HepG2 (cell line): ENCODE measurements around the gene VCPKMT. TPM values are rescaled to one million over a fixed set of nuclear protein-coding genes. Genes with fewer than 3 reads are reported as not detected.

ENCODE experiments used
- CAMTA2 ChIP-seq: sonication (generic); formaldehyde crosslinking; IDR thresholded peaks from 2 replicates; pipeline ENCODE4 v1.4.0; 2020; ENCODE audit warnings: mild to moderate bottlenecking, missing genetic modification reagents, borderline replicate concordance
- CC2D1A ChIP-seq: sonication (generic); formaldehyde crosslinking; IDR thresholded peaks from 2 replicates; pipeline ENCODE4 v1.8.1; 2023; ENCODE audit warnings: mild to moderate bottlenecking, missing genetic modification reagents
- FOXJ3 ChIP-seq: sonication (generic); formaldehyde crosslinking; IDR thresholded peaks from 2 replicates; pipeline ENCODE4 v1.4.0; 2020; ENCODE audit warnings: missing genetic modification reagents, mild to moderate bottlenecking, borderline replicate concordance
- KMT2A ChIP-seq: sonication (generic); formaldehyde crosslinking; IDR thresholded peaks from 2 replicates; pipeline ENCODE4 v1.4.0; 2020; ENCODE audit warnings: missing genetic modification reagents
- NFKB2 ChIP-seq: sonication (generic); formaldehyde crosslinking; IDR thresholded peaks from 2 replicates; pipeline ENCODE4 v1.4.0; 2020; ENCODE audit warnings: missing genetic modification reagents, borderline replicate concordance
- NR2F1 ChIP-seq, 2 experiments: fragments of 450-650 bp in 1 of 2; formaldehyde crosslinking in 1 of 2; IDR thresholded peaks; 2 replicates each; pipeline versions ENCODE4 v1.5.0 to v1.6.1; 2016 to 2020; ENCODE audit warnings: mild to moderate bottlenecking in 1 of 2, missing compliant biosample characterization in 1 of 2, missing genetic modification reagents in 1 of 2, moderate library complexity in 1 of 2
- PAX8 ChIP-seq: sonication (generic); formaldehyde crosslinking; IDR thresholded peaks from 2 replicates; pipeline ENCODE4 v1.8.0; 2022; ENCODE audit warnings: mild to moderate bottlenecking, missing genetic modification reagents, borderline replicate concordance
- RARG ChIP-seq: sonication (generic); formaldehyde crosslinking; IDR thresholded peaks from 2 replicates; pipeline ENCODE4 v1.4.0; 2020; ENCODE audit warnings: low read depth, mild to moderate bottlenecking, missing genetic modification reagents
- RFX5 ChIP-seq: IDR thresholded peaks from 2 replicates; pipeline ENCODE4 v1.6.1; 2011; ENCODE audit warnings: low read depth, low read length, improper control_type of control experiment
- RORA ChIP-seq: sonication (generic); formaldehyde crosslinking; IDR thresholded peaks from 2 replicates; pipeline ENCODE4 v1.5.0; 2020; ENCODE audit warnings: mild to moderate bottlenecking, missing genetic modification reagents, moderate library complexity
- SALL2 ChIP-seq: sonication (generic); formaldehyde crosslinking; IDR thresholded peaks from 2 replicates; pipeline ENCODE4 v1.8.1; 2023; ENCODE audit warnings: mild to moderate bottlenecking, missing genetic modification reagents, inconsistent platforms
- SMC3 ChIP-seq: IDR thresholded peaks from 2 replicates; pipeline ENCODE4 v1.6.1; 2011; ENCODE audit warnings: low read length, improper control_type of control experiment
- SMYD3 ChIP-seq: sonication (generic); formaldehyde crosslinking; IDR thresholded peaks from 2 replicates; pipeline ENCODE4 v1.8.1; 2023; ENCODE audit warnings: mild to moderate bottlenecking, missing genetic modification reagents
- SRSF4 ChIP-seq: fragments of 200-400 bp; formaldehyde crosslinking; IDR thresholded peaks from one replicate; pipeline ENCODE4 v1.6.1; 2018; ENCODE audit warnings: mild to moderate bottlenecking, low read depth, low read length, moderate library complexity; ENCODE audit not compliant: poor library complexity, severe bottlenecking
- TAF1 ChIP-seq: sonication (generic); formaldehyde crosslinking; IDR thresholded peaks from 2 replicates; pipeline ENCODE4 v1.4.0; 2020; ENCODE audit warnings: missing genetic modification reagents
- THYN1 ChIP-seq: sonication (generic); formaldehyde crosslinking; IDR thresholded peaks from 2 replicates; pipeline ENCODE4 v1.8.1; 2023; ENCODE audit warnings: low read depth, mild to moderate bottlenecking, moderate library complexity, missing genetic modification reagents, borderline replicate concordance
- YEATS4 ChIP-seq: sonication (generic); formaldehyde crosslinking; IDR thresholded peaks from 2 replicates; pipeline ENCODE4 v1.4.0; 2020; ENCODE audit warnings: missing genetic modification reagents, borderline replicate concordance
- ZC3H13 ChIP-seq: sonication (generic); formaldehyde crosslinking; IDR thresholded peaks from 2 replicates; pipeline ENCODE4 v1.8.1; 2023; ENCODE audit warnings: mild to moderate bottlenecking, missing genetic modification reagents, moderate library complexity
- ZNF792 ChIP-seq: IDR thresholded peaks from 2 replicates; pipeline ENCODE4 v1.6.1; 2016
- ZNF883 ChIP-seq: sonication (generic); formaldehyde crosslinking; IDR thresholded peaks from 2 replicates; pipeline ENCODE4 v1.5.1; 2020; ENCODE audit warnings: mild to moderate bottlenecking, missing genetic modification reagents; ENCODE audit errors: not compliant biosample characterization
- polyA plus RNA-seq, 8 experiments: library from polyadenylated mRNA; depleted of rRNA in 3 of 8; stranded (reverse) in 7 of 8; unstranded in 1 of 8; fragments of >200 nt; fragmentation: Illumina TruSeq in 4 of 8; extraction: Trizol in 4 of 8; gene quantifications; 2 replicates each; pipeline versions ENCODE4 v1.2.1 to v1.2.3, GENCODE V29; 2011 to 2016; ENCODE audit warnings: low read depth in 4 of 8, missing spikeins in 1 of 8, mixed read lengths in 1 of 8; ENCODE audit not compliant: insufficient read depth in 1 of 8
- total RNA-seq, 5 experiments: library from RNA; depleted of rRNA; stranded (reverse); fragments of >200 nt; fragmentation: Illumina TruSeq; extraction: Trizol; gene quantifications; 2 replicates each; pipeline ENCODE4 v1.2.3, GENCODE V29; 2016; ENCODE audit warnings: low read depth in 1 of 5
- TF ChIP-seq, protein P1 (sequence below): sonication (generic); formaldehyde crosslinking; IDR thresholded peaks from 2 replicates; pipeline ENCODE4 v1.8.1; 2023; ENCODE audit warnings: mild to moderate bottlenecking, missing genetic modification reagents
- TF ChIP-seq, protein P2 (sequence below): IDR thresholded peaks from 2 replicates; pipeline ENCODE4 v1.6.1; 2018; ENCODE audit warnings: missing genetic modification reagents, mild to moderate bottlenecking, missing compliant biosample characterization
- TF ChIP-seq, protein P3 (sequence below): sonication (generic); formaldehyde crosslinking; IDR thresholded peaks from 2 replicates; pipeline ENCODE4 v1.4.0; 2020; ENCODE audit warnings: missing genetic modification reagents
- TF ChIP-seq, protein P4 (sequence below): sonication (generic); formaldehyde crosslinking; IDR thresholded peaks from 2 replicates; pipeline ENCODE4 v1.8.0; 2022; ENCODE audit warnings: mild to moderate bottlenecking, missing genetic modification reagents, moderate library complexity
- TF ChIP-seq, protein P5 (sequence below): sonication (generic); formaldehyde crosslinking; IDR thresholded peaks from 2 replicates; pipeline ENCODE4 v1.4.0; 2020; ENCODE audit warnings: mild to moderate bottlenecking, missing genetic modification reagents

VCPKMT gene
- total and polyA plus RNA-seq, 2 of the 13 experiments (the other 11 are each of a cell fraction or from before 2014, with no cell fraction given) = 3.9 to 5.4 TPM

DNA sequence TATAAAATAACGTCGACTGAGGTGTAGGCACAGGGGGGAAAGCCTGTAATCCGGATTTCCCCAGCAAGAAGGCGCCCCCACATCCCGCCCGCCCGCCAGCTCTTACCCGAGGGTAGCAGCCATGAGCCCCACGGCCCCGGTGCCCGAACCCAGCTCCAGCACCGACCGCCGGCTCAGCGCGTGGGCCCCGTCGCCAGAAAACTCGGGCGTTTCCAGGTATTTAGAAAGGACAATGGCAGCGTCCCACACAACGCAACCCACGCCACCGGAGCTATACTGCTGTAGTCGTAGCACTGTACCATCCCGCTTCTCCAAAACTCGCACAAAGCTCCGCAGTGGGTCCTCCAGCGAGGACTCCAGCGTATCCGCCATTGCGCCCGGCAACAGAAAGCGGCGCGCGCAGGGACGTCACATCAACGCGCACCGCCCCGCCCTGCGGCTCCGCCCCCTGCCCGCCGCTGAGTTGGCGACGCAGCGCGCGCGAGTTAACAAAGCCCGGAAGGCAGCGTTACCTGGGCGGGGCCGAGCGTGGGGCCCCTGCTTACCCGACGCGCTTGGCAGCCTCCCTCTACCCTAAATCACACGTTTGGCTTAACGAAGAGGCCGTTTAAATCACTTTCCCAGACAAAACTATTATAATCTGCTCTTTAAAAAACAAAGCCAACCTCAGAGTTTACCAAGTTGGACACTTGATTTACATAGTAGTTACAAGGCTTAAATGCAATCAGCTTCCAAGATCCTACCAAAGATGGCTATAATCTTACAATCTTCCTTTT lies at the start of gene VCPKMT (continued):
- TF ChIP-seq PAX8 (CRISPR knock-in tag) (no peak), YEATS4 (peak; percentile 95), TAF1 (CRISPR knock-in tag) (peak; percentile 97), CAMTA2 (CRISPR knock-in tag) (no peak), FOXJ3 (CRISPR knock-in tag) (peak; percentile 17; the same call in 1 of the 2 replicates), RARG (CRISPR knock-in tag) (no peak), ZC3H13 (CRISPR knock-in tag) (no peak), SRSF4 (no peak), SMYD3 (CRISPR knock-in tag) (no peak), NFKB2 (CRISPR knock-in tag) (peak; percentile 79; the same call in 1 of the 2 replicates), SALL2 (CRISPR knock-in tag) (peak; percentile 73; the same call in 1 of the 2 replicates), SMC3 (no peak), KMT2A (CRISPR knock-in tag) (peak; percentile 98), RFX5 (no peak), THYN1 (CRISPR knock-in tag) (no peak), ZNF792 (CRISPR knock-in tag) (peak; percentile 73; the same call in 1 of the 2 replicates), CC2D1A (CRISPR knock-in tag) (no peak), ZNF883 (CRISPR knock-in tag) (peak; percentile 64), NR2F1 (CRISPR knock-in tag; IDR thresholded peaks at IDR 0.05) (no peak), RORA (CRISPR knock-in tag) (no peak)
- TF ChIP-seq, protein P1, sequence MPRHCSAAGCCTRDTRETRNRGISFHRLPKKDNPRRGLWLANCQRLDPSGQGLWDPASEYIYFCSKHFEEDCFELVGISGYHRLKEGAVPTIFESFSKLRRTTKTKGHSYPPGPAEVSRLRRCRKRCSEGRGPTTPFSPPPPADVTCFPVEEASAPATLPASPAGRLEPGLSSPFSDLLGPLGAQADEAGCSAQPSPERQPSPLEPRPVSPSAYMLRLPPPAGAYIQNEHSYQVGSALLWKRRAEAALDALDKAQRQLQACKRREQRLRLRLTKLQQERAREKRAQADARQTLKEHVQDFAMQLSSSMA = 0 out of 2 replicates have a peak, but pooled peaks have one; percentile 42
- TF ChIP-seq, protein P2, sequence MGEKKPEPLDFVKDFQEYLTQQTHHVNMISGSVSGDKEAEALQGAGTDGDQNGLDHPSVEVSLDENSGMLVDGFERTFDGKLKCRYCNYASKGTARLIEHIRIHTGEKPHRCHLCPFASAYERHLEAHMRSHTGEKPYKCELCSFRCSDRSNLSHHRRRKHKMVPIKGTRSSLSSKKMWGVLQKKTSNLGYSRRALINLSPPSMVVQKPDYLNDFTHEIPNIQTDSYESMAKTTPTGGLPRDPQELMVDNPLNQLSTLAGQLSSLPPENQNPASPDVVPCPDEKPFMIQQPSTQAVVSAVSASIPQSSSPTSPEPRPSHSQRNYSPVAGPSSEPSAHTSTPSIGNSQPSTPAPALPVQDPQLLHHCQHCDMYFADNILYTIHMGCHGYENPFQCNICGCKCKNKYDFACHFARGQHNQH (CRISPR knock-in tag) = peak; percentile 75
- TF ChIP-seq, protein P3, sequence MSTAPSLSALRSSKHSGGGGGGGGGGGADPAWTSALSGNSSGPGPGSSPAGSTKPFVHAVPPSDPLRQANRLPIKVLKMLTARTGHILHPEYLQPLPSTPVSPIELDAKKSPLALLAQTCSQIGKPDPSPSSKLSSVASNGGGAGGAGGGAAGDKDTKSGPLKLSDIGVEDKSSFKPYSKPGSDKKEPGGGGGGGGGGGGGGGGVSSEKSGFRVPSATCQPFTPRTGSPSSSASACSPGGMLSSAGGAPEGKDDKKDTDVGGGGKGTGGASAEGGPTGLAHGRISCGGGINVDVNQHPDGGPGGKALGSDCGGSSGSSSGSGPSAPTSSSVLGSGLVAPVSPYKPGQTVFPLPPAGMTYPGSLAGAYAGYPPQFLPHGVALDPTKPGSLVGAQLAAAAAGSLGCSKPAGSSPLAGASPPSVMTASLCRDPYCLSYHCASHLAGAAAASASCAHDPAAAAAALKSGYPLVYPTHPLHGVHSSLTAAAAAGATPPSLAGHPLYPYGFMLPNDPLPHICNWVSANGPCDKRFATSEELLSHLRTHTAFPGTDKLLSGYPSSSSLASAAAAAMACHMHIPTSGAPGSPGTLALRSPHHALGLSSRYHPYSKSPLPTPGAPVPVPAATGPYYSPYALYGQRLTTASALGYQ (CRISPR knock-in tag) = peak; percentile 53
- TF ChIP-seq, protein P4, sequence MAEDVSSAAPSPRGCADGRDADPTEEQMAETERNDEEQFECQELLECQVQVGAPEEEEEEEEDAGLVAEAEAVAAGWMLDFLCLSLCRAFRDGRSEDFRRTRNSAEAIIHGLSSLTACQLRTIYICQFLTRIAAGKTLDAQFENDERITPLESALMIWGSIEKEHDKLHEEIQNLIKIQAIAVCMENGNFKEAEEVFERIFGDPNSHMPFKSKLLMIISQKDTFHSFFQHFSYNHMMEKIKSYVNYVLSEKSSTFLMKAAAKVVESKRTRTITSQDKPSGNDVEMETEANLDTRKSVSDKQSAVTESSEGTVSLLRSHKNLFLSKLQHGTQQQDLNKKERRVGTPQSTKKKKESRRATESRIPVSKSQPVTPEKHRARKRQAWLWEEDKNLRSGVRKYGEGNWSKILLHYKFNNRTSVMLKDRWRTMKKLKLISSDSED (CRISPR knock-in tag) = no peak
- TF ChIP-seq, protein P5, sequence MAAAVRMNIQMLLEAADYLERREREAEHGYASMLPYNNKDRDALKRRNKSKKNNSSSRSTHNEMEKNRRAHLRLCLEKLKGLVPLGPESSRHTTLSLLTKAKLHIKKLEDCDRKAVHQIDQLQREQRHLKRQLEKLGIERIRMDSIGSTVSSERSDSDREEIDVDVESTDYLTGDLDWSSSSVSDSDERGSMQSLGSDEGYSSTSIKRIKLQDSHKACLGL (CRISPR knock-in tag) = peak; percentile 84; the same call in 1 of the 2 replicates
